Nucleus accumbens (tissue), 56 donors: ENCODE data around the gene RABGAP1.

Source experiments
- DNase-seq, 56 donors: peaks; one replicate each; lab custom pipeline; 2025; lab: John Stamatoyannopoulos, UW

The RABGAP1 gene

GRCh38 chr9:123003466-123003865 is 62.6 kb downstream of the RABGAP1 start:
- no peak for DNase-seq

GRCh38 chr9:123005964-123006363 is 65.1 kb downstream of the RABGAP1 start:
- no peak for DNase-seq

- no peak for DNase-seq
Measured at GRCh38 chr9:123007269-123007668, 66.4 kb downstream of the RABGAP1 start.

- DNase-seq = no peak
Measured at GRCh38 chr9:123008909-123009308, 68.1 kb downstream of the RABGAP1 start.

- DNase-seq = no peak
Measured at GRCh38 chr9:123011380-123011779, 70.6 kb downstream of the RABGAP1 start.

- DNase-seq = no peak
Measured at GRCh38 chr9:123011878-123012528, 71.2 kb downstream of the RABGAP1 start.

GRCh38 chr9:123016631-123017030 is 75.8 kb downstream of the RABGAP1 start:
- no peak for DNase-seq

- no peak for DNase-seq
Measured at GRCh38 chr9:123020796-123021195, 80.0 kb downstream of the RABGAP1 start.

GRCh38 chr9:123026425-123026824 is 85.6 kb downstream of the RABGAP1 start:
- no peak for DNase-seq

GRCh38 chr9:123027517-123027916 is 86.7 kb downstream of the RABGAP1 start:
- DNase-seq = no peak

GRCh38 chr9:123028136-123028535 is 87.3 kb downstream of the RABGAP1 start:
- DNase-seq = no peak

GRCh38 chr9:123028973-123029372 is 88.2 kb downstream of the RABGAP1 start:
- no peak for DNase-seq

- no peak for DNase-seq
Measured at GRCh38 chr9:123031963-123032362, 91.1 kb downstream of the RABGAP1 start.

- DNase-seq = peak in 20 of 56 donors; percentile 1 to 60 (median 33)
Measured at GRCh38 chr9:123033352-123033751, 92.5 kb downstream of the RABGAP1 start, which contains the start of gene GPR21. Gene GPR21, plus strand, starts transcription at chr9:123033667. Its CDS starts 900 bp downstream, at chr9:123034567.

- DNase-seq = peak in 8 of 56 donors; percentile 10 to 53 (median 20)
Measured at GRCh38 chr9:123033864-123034601, 93.2 kb downstream of the RABGAP1 start.

- peak in 1 of 56 donors; percentile 7 for DNase-seq
Measured at GRCh38 chr9:123034881-123035510, 94.2 kb downstream of the RABGAP1 start.

- no peak for DNase-seq
Measured at GRCh38 chr9:123035791-123036190, 95.0 kb downstream of the RABGAP1 start.

- no peak for DNase-seq
Measured at GRCh38 chr9:123036893-123037545, 96.2 kb downstream of the RABGAP1 start.

GRCh38 chr9:123039617-123040219 is 98.9 kb downstream of the RABGAP1 start:
- no peak for DNase-seq

- no peak for DNase-seq
Measured at GRCh38 chr9:123040801-123041200, 100.0 kb downstream of the RABGAP1 start.

GRCh38 chr9:123041489-123041888 is 100.7 kb downstream of the RABGAP1 start:
- no peak for DNase-seq
